ENCODE results near the gene EPB41L5.

EPB41L5 gene

GRCh38 chr2:120208381-120209353 is 195.8 kb downstream of the EPB41L5 start:
- Histone ChIP-seq H2AK5ac (ENCODE audit: low read length, severe bottlenecking) (no peak overlapping the region), H3K4me2 (ENCODE audit: low read length, poor library complexity, severe bottlenecking) (no peak overlapping the region), H3K9me3 (ENCODE audit: control insufficient read depth, low read length) (no peaks in the 10 kb centered on the region), H3K4me1 (ENCODE audit: control insufficient read depth, insufficient read depth, low read depth, low read length) (peaks cover 3% of the 10 kb centered on the region), H3K27ac (ENCODE audit: low read length, poor library complexity, severe bottlenecking) (no peak overlapping the region), H2BK12ac (ENCODE audit: low read length in 2 of 2) (no peak overlapping the region), H4K8ac (ENCODE audit: low read length) (no peak overlapping the region), H3K18ac (ENCODE audit: low read depth in 1 of 2, low read length in 2 of 2) (no peak overlapping the region), H3K14ac (ENCODE audit: low read length in 2 of 2) (no peak overlapping the region), H3K36me3 (ENCODE audit: control insufficient read depth in 1 of 2, insufficient read depth in 2 of 2, low read depth in 1 of 2, low read length in 2 of 2) (no peaks in the 10 kb centered on the region), H4K91ac (ENCODE audit: low read length) (no peak overlapping the region), H3K79me1 (replicated peaks; ENCODE audit: low read length, poor library complexity, severe bottlenecking) (peaks cover 3% of the 10 kb centered on the region), H3K4me3 (ENCODE audit: insufficient read depth in 1 of 2, low read depth in 1 of 2, low read length in 2 of 2) (no peak overlapping the region), H3K4ac (ENCODE audit: low read depth in 1 of 2, low read length in 2 of 2) (no peak overlapping the region), H2BK15ac (ENCODE audit: low read depth, poor library complexity, severe bottlenecking) (no peak overlapping the region), H2BK5ac (ENCODE audit: low read depth, low read length, poor library complexity, severe bottlenecking) (no peak overlapping the region), H3K27me3 (ENCODE audit: control insufficient read depth in 1 of 2, insufficient read depth in 1 of 2, low read length in 2 of 2) (peaks cover 0 to 4% of the 10 kb centered on the region in 2 experiments), H2BK120ac (ENCODE audit: low read depth, low read length) (no peak overlapping the region), H3K23ac (ENCODE audit: low read length in 2 of 2) (no peak overlapping the region), H3K9ac (ENCODE audit: low read length) (no peak overlapping the region), H2AFZ (ENCODE audit: low read depth, low read length) (no peak overlapping the region)
- WGBS = 87% methylated on average over 10 of the region's 10 CpGs
- DNase-seq = no peak

GRCh38 chr2:120209427-120210269 is 196.8 kb downstream of the EPB41L5 start:
- H3K14ac ChIP-seq (ENCODE audit: low read length in 2 of 2) = no peak overlapping the region
- H3K36me3 ChIP-seq (ENCODE audit: control insufficient read depth in 1 of 2, insufficient read depth in 2 of 2, low read depth in 1 of 2, low read length in 2 of 2) = no peaks in the 10 kb centered on the region
- H3K79me1 ChIP-seq (replicated peaks; ENCODE audit: low read length, poor library complexity, severe bottlenecking) = peaks cover 3% of the 10 kb centered on the region
- H3K4me2 ChIP-seq (ENCODE audit: low read length, poor library complexity, severe bottlenecking) = no peak overlapping the region
- no peaks in the 10 kb centered on the region for H3K27me3 ChIP-seq (ENCODE audit: control insufficient read depth in 1 of 2, insufficient read depth in 1 of 2, low read length in 2 of 2)
- no peak overlapping the region for H2AK5ac ChIP-seq (ENCODE audit: low read length, severe bottlenecking)
- H3K4ac ChIP-seq (ENCODE audit: low read depth in 1 of 2, low read length in 2 of 2) = no peak overlapping the region
- no peak overlapping the region for H3K4me3 ChIP-seq (ENCODE audit: insufficient read depth in 1 of 2, low read depth in 1 of 2, low read length in 2 of 2)
- H4K8ac ChIP-seq (ENCODE audit: low read length) = no peak overlapping the region
- WGBS = 90% methylated on average over 10 of the region's 12 CpGs
- H2BK120ac ChIP-seq (ENCODE audit: low read depth, low read length) = no peak overlapping the region
- no peaks in the 10 kb centered on the region for H3K9me3 ChIP-seq (ENCODE audit: control insufficient read depth, low read length)
- DNase-seq = no peak
- no peak overlapping the region for H2BK5ac ChIP-seq (ENCODE audit: low read depth, low read length, poor library complexity, severe bottlenecking)
- no peak overlapping the region for H3K9ac ChIP-seq (ENCODE audit: low read length)
- H3K4me1 ChIP-seq (ENCODE audit: control insufficient read depth, insufficient read depth, low read depth, low read length) = peaks cover 3% of the 10 kb centered on the region
- H2AFZ ChIP-seq (ENCODE audit: low read depth, low read length) = no peak overlapping the region
- no peak overlapping the region for H3K18ac ChIP-seq (ENCODE audit: low read depth in 1 of 2, low read length in 2 of 2)
- H3K23ac ChIP-seq (ENCODE audit: low read length in 2 of 2) = no peak overlapping the region
- no peak overlapping the region for H2BK15ac ChIP-seq (ENCODE audit: low read depth, poor library complexity, severe bottlenecking)
- no peak overlapping the region for H4K91ac ChIP-seq (ENCODE audit: low read length)
- no peak overlapping the region for H3K27ac ChIP-seq (ENCODE audit: low read length, poor library complexity, severe bottlenecking)
- no peak overlapping the region for H2BK12ac ChIP-seq (ENCODE audit: low read length in 2 of 2)

DNA sequence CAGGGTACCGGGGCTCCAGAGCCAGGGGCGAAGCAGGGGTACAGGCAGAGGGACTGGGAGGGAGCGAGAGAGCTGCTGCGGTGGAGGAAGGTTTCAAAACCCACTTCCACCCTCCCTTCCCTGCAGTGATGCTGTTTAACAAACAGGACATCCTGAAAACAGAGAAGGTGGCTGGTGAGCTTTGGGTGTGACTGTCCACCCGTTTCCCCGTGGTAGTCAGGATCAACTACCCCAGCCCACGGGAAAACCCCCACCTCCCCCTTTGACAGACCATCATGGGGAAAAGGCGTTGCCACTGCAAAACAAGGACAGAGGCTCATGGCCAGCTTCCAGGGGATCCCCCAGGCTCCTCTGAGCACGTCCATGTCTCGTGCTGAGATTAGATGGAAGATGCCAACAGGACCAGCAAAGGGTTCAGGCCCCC is 197.4 kb downstream of the EPB41L5 start:
- Histone ChIP-seq H2AK5ac (ENCODE audit: low read length, severe bottlenecking) (no peak overlapping the region), H2BK5ac (ENCODE audit: low read depth, low read length, poor library complexity, severe bottlenecking) (no peak overlapping the region), H3K4me2 (ENCODE audit: low read length, poor library complexity, severe bottlenecking) (no peak overlapping the region), H2BK15ac (ENCODE audit: low read depth, poor library complexity, severe bottlenecking) (no peak overlapping the region), H3K9me3 (ENCODE audit: control insufficient read depth, low read length) (no peaks in the 10 kb centered on the region), H3K23ac (ENCODE audit: low read length in 2 of 2) (no peak overlapping the region), H2BK120ac (ENCODE audit: low read depth, low read length) (no peak overlapping the region), H4K91ac (ENCODE audit: low read length) (no peak overlapping the region), H3K27me3 (ENCODE audit: control insufficient read depth in 1 of 2, insufficient read depth in 1 of 2, low read length in 2 of 2) (no peaks in the 10 kb centered on the region), H3K36me3 (ENCODE audit: control insufficient read depth in 1 of 2, insufficient read depth in 2 of 2, low read depth in 1 of 2, low read length in 2 of 2) (no peaks in the 10 kb centered on the region), H2BK12ac (ENCODE audit: low read length in 2 of 2) (no peak overlapping the region), H3K79me1 (replicated peaks; ENCODE audit: low read length, poor library complexity, severe bottlenecking) (peaks cover 3% of the 10 kb centered on the region), H3K4me1 (ENCODE audit: control insufficient read depth, insufficient read depth, low read depth, low read length) (peaks cover 3% of the 10 kb centered on the region), H3K4me3 (ENCODE audit: insufficient read depth in 1 of 2, low read depth in 1 of 2, low read length in 2 of 2) (no peak overlapping the region), H2AFZ (ENCODE audit: low read depth, low read length) (no peak overlapping the region), H3K27ac (ENCODE audit: low read length, poor library complexity, severe bottlenecking) (no peak overlapping the region), H3K4ac (ENCODE audit: low read depth in 1 of 2, low read length in 2 of 2) (no peak overlapping the region), H3K18ac (ENCODE audit: low read depth in 1 of 2, low read length in 2 of 2) (no peak overlapping the region), H3K9ac (ENCODE audit: low read length) (no peak overlapping the region), H4K8ac (ENCODE audit: low read length) (peak overlapping the region; percentile 24), H3K14ac (ENCODE audit: low read length in 2 of 2) (no peak overlapping the region)
- DNase-seq = no peak
- 74% methylated on average over 6 of the region's 10 CpGs for WGBS

DNA sequence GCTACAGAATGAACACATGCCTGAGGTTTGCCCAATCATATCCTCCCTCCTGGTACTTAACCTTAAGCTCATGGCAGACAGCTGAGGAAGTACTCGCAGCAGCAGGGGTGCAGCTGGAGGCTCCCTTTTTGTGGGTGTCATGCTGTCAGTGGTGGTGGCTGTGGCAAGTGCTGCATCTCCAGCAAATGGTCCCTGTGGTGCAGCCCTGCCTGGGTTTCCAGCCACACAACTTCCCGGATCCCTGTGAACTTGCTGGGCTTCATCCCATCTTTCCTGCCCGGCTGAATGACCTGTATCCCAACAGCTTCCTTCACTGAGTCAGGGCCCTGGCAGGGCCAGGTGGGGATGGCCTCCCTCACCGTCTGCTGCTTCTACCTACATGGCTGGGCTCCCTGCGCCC is 205.3 kb downstream of the EPB41L5 start:
- no peak overlapping the region for H3K18ac ChIP-seq (ENCODE audit: low read depth in 1 of 2, low read length in 2 of 2)
- no peak overlapping the region for H3K9ac ChIP-seq (ENCODE audit: low read length)
- H2AK5ac ChIP-seq (ENCODE audit: low read length, severe bottlenecking) = no peak overlapping the region
- H3K27me3 ChIP-seq (ENCODE audit: control insufficient read depth in 1 of 2, insufficient read depth in 1 of 2, low read length in 2 of 2) = no peaks in the 10 kb centered on the region
- H2BK15ac ChIP-seq (ENCODE audit: low read depth, poor library complexity, severe bottlenecking) = no peak overlapping the region
- H3K36me3 ChIP-seq (ENCODE audit: control insufficient read depth in 1 of 2, insufficient read depth in 2 of 2, low read depth in 1 of 2, low read length in 2 of 2) = peaks cover 22 to 39% of the 10 kb centered on the region in 2 experiments
- H3K79me1 ChIP-seq (replicated peaks; ENCODE audit: low read length, poor library complexity, severe bottlenecking) = peaks cover 33% of the 10 kb centered on the region
- H4K91ac ChIP-seq (ENCODE audit: low read length) = no peak overlapping the region
- H3K4me1 ChIP-seq (ENCODE audit: control insufficient read depth, insufficient read depth, low read depth, low read length) = peaks cover 10% of the 10 kb centered on the region
- no peak overlapping the region for H2BK12ac ChIP-seq (ENCODE audit: low read length in 2 of 2)
- DNase-seq = no peak
- H2BK120ac ChIP-seq (ENCODE audit: low read depth, low read length) = no peak overlapping the region
- H3K4me3 ChIP-seq (ENCODE audit: insufficient read depth in 1 of 2, low read depth in 1 of 2, low read length in 2 of 2) = no peak overlapping the region
- H2AFZ ChIP-seq (ENCODE audit: low read depth, low read length) = no peak overlapping the region
- H3K27ac ChIP-seq (ENCODE audit: low read length, poor library complexity, severe bottlenecking) = no peak overlapping the region
- no peak overlapping the region for H3K14ac ChIP-seq (ENCODE audit: low read length in 2 of 2)
- no peak overlapping the region for H3K23ac ChIP-seq (ENCODE audit: low read length in 2 of 2)
- H3K4me2 ChIP-seq (ENCODE audit: low read length, poor library complexity, severe bottlenecking) = no peak overlapping the region
- 97% methylated on average over 5 of the region's 5 CpGs for WGBS
- no peak overlapping the region for H3K4ac ChIP-seq (ENCODE audit: low read depth in 1 of 2, low read length in 2 of 2)
- H2BK5ac ChIP-seq (ENCODE audit: low read depth, low read length, poor library complexity, severe bottlenecking) = no peak overlapping the region
- no peak overlapping the region for H4K8ac ChIP-seq (ENCODE audit: low read length)
- H3K9me3 ChIP-seq (ENCODE audit: control insufficient read depth, low read length) = no peaks in the 10 kb centered on the region

All from mesenchymal stem cell (in vitro differentiated cells and primary cell).